Gastrocnemius medialis (tissue), 4 donors: ENCODE data around the gene TMEM109. TPM values are rescaled to one million over a fixed set of nuclear protein-coding genes. Genes with fewer than 3 reads are reported as not detected.

Source experiments
- ATAC-seq, 2 donors: fragments of 150-250 bp; one replicate each; pipeline ENCODE4 v1.9.1; 2016
- DNase-seq, 2 donors: peaks; one replicate each; pipeline ENCODE4 v3.0.0-alpha.2; 2019
- H3K27ac ChIP-seq, 4 donors: fragments of 200-600 bp; sonication (generic); 1 replicate in 1 of 4; 2 replicates in 3 of 4; pipeline ENCODE4 v1.5.1; 2016 to 2018; ENCODE audit warnings: mild to moderate bottlenecking in 2 of 4, moderate library complexity in 1 of 4
- H3K27me3 ChIP-seq, 3 donors: fragments of 200-600 bp; sonication (generic) in 2 of 3; 1 replicate in 1 of 3; 2 replicates in 2 of 3; pipeline versions ENCODE4 v1.5.1 to v1.6.0; 2016 to 2019; ENCODE audit warnings: mild to moderate bottlenecking in 1 of 3, moderate library complexity in 1 of 3
- H3K36me3 ChIP-seq, 2 donors: fragments of 200-600 bp; sonication (generic) in 1 of 2; one replicate each; pipeline ENCODE4 v1.5.1; 2017 to 2018
- H3K4me1 ChIP-seq, 2 donors: fragments of 200-600 bp; sonication (generic) in 1 of 2; one replicate each; pipeline ENCODE4 v1.5.1; 2016 to 2017; ENCODE audit warnings: mild to moderate bottlenecking in 2 of 2
- H3K4me3 ChIP-seq, 4 donors: fragments of 200-600 bp; sonication (generic) in 3 of 4; 1 replicate in 1 of 4; 2 replicates in 3 of 4; pipeline ENCODE4 v1.5.1; 2016 to 2019; ENCODE audit warnings: mild to moderate bottlenecking in 2 of 4
- H3K9me3 ChIP-seq, 3 donors: fragments of 200-600 bp; sonication (generic) in 2 of 3; 1 replicate in 1 of 3; 2 replicates in 2 of 3; pipeline ENCODE4 v1.5.1; 2016 to 2019
- POLR2A ChIP-seq, 2 donors: fragments of 450-650 bp; IDR thresholded peaks; one replicate each; pipeline ENCODE4 v1.6.1; 2017; ENCODE audit warnings: antibody characterized with exemption in 2 of 2, mild to moderate bottlenecking in 2 of 2, moderate library complexity in 2 of 2
- in situ Hi-C, 4 donors: fragments of 200-750 bp; cut with MboI; loops; one replicate each; pipeline versions ENCODE4 v1.15.0 to v1.8.0; 2017; ENCODE audit warnings: low sequenced_read_pairs in 4 of 4
- intact Hi-C: fragments of 100-400 bp; cut with DNase I; formaldehyde crosslinking; loops from one replicate; pipeline ENCODE4 v1.15.1; 2023; ENCODE audit warnings: low total_unique reads
- total RNA-seq, 4 donors: library from RNA; depleted of rRNA; stranded (reverse); fragments of >200 nt; gene quantifications; one replicate each; pipeline versions ENCODE4 v1.1.0 to v1.2.3, GENCODE V29; 2016
- TF ChIP-seq, protein P1 (sequence below), 5 experiments: fragments of 450-650 bp in 3 of 5; fragments of 200-600 bp in 2 of 5; sonication (generic) in 2 of 5; IDR thresholded peaks in 4 of 5; conservative IDR thresholded peaks in 1 of 5; 1 replicate in 4 of 5; 2 replicates in 1 of 5; pipeline ENCODE4 v1.5.1; 2016 to 2019; ENCODE audit warnings: antibody characterized with exemption in 5 of 5, mild to moderate bottlenecking in 3 of 5, moderate library complexity in 3 of 5

The TMEM109 gene, protein sequence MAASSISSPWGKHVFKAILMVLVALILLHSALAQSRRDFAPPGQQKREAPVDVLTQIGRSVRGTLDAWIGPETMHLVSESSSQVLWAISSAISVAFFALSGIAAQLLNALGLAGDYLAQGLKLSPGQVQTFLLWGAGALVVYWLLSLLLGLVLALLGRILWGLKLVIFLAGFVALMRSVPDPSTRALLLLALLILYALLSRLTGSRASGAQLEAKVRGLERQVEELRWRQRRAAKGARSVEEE
- 100 to 1,000 TPM in 2 of 4 donors, 10 to 100 TPM in 2; 56.5 to 105 (median 82.6) TPM for total RNA-seq

- H3K27ac ChIP-seq, result peak within 1 kb of the TSS; percentile 93 to 98 (median 94)
- H3K9me3 ChIP-seq, result no peaks in the 10 kb centered on the region
- peak within 1 kb of the TSS; percentile 82 to 88 (median 84) for H3K4me3 ChIP-seq
- DNase-seq (peak; percentile 83 to 85), ATAC-seq (peak; percentile 82 to 84)
- in situ Hi-C loops, result loop anchor here in 1 of 4 donors (25.0 kb wide), 1 partner anchor 248 kb away; the partner anchor contains the start of gene VPS37C
- no peaks in the 10 kb centered on the region for H3K27me3 ChIP-seq
- H3K4me1 ChIP-seq, result peaks cover 52% of the 10 kb centered on the region in 2 donors
- intact Hi-C loops, result no loop called here
- peak in 1 of 2 donors; percentile 68 for TF ChIP-seq POLR2A (IDR thresholded peaks at IDR 0.05)
- TF ChIP-seq, protein P1, sequence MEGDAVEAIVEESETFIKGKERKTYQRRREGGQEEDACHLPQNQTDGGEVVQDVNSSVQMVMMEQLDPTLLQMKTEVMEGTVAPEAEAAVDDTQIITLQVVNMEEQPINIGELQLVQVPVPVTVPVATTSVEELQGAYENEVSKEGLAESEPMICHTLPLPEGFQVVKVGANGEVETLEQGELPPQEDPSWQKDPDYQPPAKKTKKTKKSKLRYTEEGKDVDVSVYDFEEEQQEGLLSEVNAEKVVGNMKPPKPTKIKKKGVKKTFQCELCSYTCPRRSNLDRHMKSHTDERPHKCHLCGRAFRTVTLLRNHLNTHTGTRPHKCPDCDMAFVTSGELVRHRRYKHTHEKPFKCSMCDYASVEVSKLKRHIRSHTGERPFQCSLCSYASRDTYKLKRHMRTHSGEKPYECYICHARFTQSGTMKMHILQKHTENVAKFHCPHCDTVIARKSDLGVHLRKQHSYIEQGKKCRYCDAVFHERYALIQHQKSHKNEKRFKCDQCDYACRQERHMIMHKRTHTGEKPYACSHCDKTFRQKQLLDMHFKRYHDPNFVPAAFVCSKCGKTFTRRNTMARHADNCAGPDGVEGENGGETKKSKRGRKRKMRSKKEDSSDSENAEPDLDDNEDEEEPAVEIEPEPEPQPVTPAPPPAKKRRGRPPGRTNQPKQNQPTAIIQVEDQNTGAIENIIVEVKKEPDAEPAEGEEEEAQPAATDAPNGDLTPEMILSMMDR (IDR thresholded peaks at IDR 0.05 in 4 of 5, conservative IDR thresholded peaks at IDR 0.05 in 1 of 5), result no peak
- H3K36me3 ChIP-seq, result no peaks in the 10 kb centered on the region
These were observed at the start of gene TMEM109 for GRCh38 chr11:60913793-60914632. TSS of gene TMEM109 (plus strand) at chr11:60914158. CDS start at chr11:60919694, 5,536 bp downstream.

DNA sequence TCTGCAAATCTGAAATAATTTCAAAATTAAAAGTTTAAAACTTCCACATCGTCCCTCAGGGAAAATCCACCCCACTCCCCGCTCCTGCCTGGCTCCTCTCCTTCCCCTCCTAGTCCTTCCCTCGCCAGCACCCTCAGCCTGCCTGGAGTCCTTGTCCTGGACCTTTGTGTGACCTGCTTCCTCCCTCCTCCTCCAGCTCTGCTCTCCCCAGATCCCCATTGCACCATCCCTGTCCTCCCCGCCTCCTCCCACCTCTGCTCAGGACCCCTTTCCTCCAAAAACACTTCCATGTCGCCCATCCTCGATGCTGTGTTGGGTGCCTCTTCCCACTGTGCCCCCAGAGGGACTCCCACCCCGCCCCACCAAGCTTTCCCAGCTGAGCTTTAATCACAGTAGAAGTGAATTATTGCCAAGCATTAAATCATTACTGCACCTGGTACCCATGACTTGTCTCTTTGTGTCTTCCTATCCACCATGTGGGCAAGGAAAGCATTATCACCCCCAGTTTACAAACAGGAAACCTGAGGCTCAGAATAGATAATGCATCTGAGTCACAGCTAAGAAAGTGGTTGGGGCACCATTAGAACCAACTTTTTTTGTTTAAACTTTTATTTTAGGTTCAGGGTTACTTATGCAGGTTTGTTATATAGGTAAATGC is 49.0 kb upstream of the TMEM109 start:
- H3K9me3 ChIP-seq, result no peaks in the 10 kb centered on the region
- no peak overlapping the region for H3K4me3 ChIP-seq
- DNase-seq, result no peak
- no peaks in the 10 kb centered on the region for H3K36me3 ChIP-seq
- no peak overlapping the region for H3K27ac ChIP-seq
- ATAC-seq, result no peak
- intact Hi-C loops (loop anchor here (5.0 kb wide), 1 partner anchor 33 kb away; no protein-coding TSS in a partner anchor), in situ Hi-C loops (no loop called here)
- peaks cover 0 to 5% of the 10 kb centered on the region in 2 donors for H3K4me1 ChIP-seq
- H3K27me3 ChIP-seq, result no peaks in the 10 kb centered on the region
- TF ChIP-seq, protein P1 (IDR thresholded peaks at IDR 0.05 in 4 of 5, conservative IDR thresholded peaks at IDR 0.05 in 1 of 5), result no peak
- TF ChIP-seq POLR2A (IDR thresholded peaks at IDR 0.05), result no peak

- in situ Hi-C loops, result no loop called here
- no peak for ATAC-seq
These were observed 46.8 kb upstream of the TMEM109 start, which contains the start of gene ZP1 for GRCh38 chr11:60866911-60867870. TSS of gene ZP1 (plus strand) at chr11:60867542. CDS start at chr11:60867562, 20 bp downstream.

More at GRCh38 chr11:60866911-60867870, 46.8 kb upstream of the TMEM109 start, which contains the start of gene ZP1:
- Histone ChIP-seq H3K27ac (no peak within 1 kb of the TSS), H3K4me3 (no peak within 1 kb of the TSS), H3K4me1 (peaks cover 13 to 25% of the 10 kb centered on the region in 2 donors), H3K9me3 (no peaks in the 10 kb centered on the region), H3K27me3 (no peaks in the 10 kb centered on the region), H3K36me3 (no peaks in the 10 kb centered on the region)
- intact Hi-C loops, result loop anchor here (5.0 kb wide), 1 partner anchor 35 kb away; no protein-coding TSS in a partner anchor
- DNase-seq, result no peak
- no peak for TF ChIP-seq POLR2A (IDR thresholded peaks at IDR 0.05)
- TF ChIP-seq, protein P1 (IDR thresholded peaks at IDR 0.05 in 4 of 5, conservative IDR thresholded peaks at IDR 0.05 in 1 of 5), result no peak
